ENCODE data around the gene ANKMY2. TPM values are rescaled to one million over a fixed set of nuclear protein-coding genes. Genes with fewer than 3 reads are reported as not detected.
A peak's percentile ranks its signal among the peaks of the same experiment; 100 is the strongest.

Gene ANKMY2
- total RNA-seq, 1 experiment from 2014 or later: 22.9 TPM

DNA sequence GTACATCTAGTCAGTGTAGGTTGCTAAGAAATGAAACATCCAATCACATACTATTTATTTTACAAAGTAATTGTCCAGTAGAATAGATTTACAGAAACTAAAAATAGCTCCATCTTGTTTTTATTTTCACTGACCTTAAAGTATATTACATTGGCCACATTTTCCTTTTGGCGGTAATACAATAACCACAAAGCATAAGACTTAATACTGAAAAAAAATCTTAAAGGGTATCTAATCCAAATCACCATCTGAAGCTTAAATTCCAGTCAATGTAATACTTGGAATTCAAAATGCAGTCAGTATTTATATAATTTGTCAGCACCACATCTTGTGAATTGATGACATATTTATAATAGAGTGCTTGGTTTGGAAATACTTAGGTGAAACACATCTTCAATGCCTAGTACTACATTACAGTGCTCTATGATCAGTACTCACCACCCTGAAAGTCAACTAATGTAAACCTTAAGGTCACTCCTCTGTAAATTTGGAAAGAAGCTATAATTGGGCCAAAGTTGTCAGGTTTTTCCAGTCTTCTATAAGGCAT is 8.9 kb downstream of the ANKMY2 start:
- Histone ChIP-seq H3K4me1 (replicated peaks; ENCODE audit: insufficient read depth) (peaks cover 8% of the 10 kb centered on the region), H3K9me2 (ENCODE audit: insufficient read depth) (no peaks in the 10 kb centered on the region), H3K27me3 (ENCODE audit: insufficient read depth, low read depth) (no peaks in the 10 kb centered on the region), H3K4me3 (no peak overlapping the region), H3F3A (ENCODE audit: insufficient read depth, low read depth) (0 out of 2 replicates have a peak, but pooled peaks cover 3% of the 10 kb centered on the region), H3K9me3 (ENCODE audit: insufficient read depth, low read depth) (no peaks in the 10 kb centered on the region), H3K79me2 (ENCODE audit: low read depth) (0 out of 2 replicates have a peak, but pooled peaks cover 7% of the 10 kb centered on the region), H2AFZ (no peak overlapping the region), H3K4me2 (0 out of 2 replicates have a peak overlapping the region, but pooled peaks have one; percentile 6), H3K27ac (no peak overlapping the region), H4K20me1 (ENCODE audit: insufficient read depth) (no peaks in the 10 kb centered on the region), H3K36me3 (ENCODE audit: low read depth) (peaks cover 11% of the 10 kb centered on the region; the same call in 1 of the 2 replicates)
- ChIA-PET POLR2A (ENCODE audit: unreplicated experiment) (interaction anchor here (0.6 to 0.8 kb wide), 2 partner anchors 13 to 325 kb away, joined by 5 to 12 read pairs; no protein-coding TSS in a partner anchor), CTCF (interaction anchor here (0.6 kb wide), 3 partner anchors 13 to 346 kb away, joined by 3 to 6 read pairs (median 4); no protein-coding TSS in a partner anchor)
- intact Hi-C loops (cut with micrococcal nuclease; ENCODE audit: unreplicated experiment): no loop called here
- DNase-seq: no peak
- TF ChIP-seq EZH2 (IDR thresholded peaks at IDR 0.05; ENCODE audit: low read depth): no peak
- TF ChIP-seq, protein P1, sequence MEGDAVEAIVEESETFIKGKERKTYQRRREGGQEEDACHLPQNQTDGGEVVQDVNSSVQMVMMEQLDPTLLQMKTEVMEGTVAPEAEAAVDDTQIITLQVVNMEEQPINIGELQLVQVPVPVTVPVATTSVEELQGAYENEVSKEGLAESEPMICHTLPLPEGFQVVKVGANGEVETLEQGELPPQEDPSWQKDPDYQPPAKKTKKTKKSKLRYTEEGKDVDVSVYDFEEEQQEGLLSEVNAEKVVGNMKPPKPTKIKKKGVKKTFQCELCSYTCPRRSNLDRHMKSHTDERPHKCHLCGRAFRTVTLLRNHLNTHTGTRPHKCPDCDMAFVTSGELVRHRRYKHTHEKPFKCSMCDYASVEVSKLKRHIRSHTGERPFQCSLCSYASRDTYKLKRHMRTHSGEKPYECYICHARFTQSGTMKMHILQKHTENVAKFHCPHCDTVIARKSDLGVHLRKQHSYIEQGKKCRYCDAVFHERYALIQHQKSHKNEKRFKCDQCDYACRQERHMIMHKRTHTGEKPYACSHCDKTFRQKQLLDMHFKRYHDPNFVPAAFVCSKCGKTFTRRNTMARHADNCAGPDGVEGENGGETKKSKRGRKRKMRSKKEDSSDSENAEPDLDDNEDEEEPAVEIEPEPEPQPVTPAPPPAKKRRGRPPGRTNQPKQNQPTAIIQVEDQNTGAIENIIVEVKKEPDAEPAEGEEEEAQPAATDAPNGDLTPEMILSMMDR (conservative IDR thresholded peaks at IDR 0.05): no peak
- BruUV-seq (replicated peaks): no TSS peak

GRCh38 chr7:16634271-16634738 is 11.2 kb downstream of the ANKMY2 start:
- no peak overlapping the region for H3K4me3 ChIP-seq
- ChIA-PET CTCF (interaction anchor here (0.6 kb wide), 1 partner anchor 641 kb away, joined by 3 read pairs; no protein-coding TSS in a partner anchor), POLR2A (ENCODE audit: unreplicated experiment) (no interaction called here)
- no peaks in the 10 kb centered on the region for H3K27me3 ChIP-seq (ENCODE audit: insufficient read depth, low read depth)
- no peaks in the 10 kb centered on the region for H4K20me1 ChIP-seq (ENCODE audit: insufficient read depth)
- BruUV-seq (replicated peaks): no TSS peak
- H3K27ac ChIP-seq: no peak overlapping the region
- H3K9me3 ChIP-seq (ENCODE audit: insufficient read depth, low read depth): no peaks in the 10 kb centered on the region
- H3F3A ChIP-seq (ENCODE audit: insufficient read depth, low read depth): 0 out of 2 replicates have a peak, but pooled peaks cover 3% of the 10 kb centered on the region
- no peak overlapping the region for H3K4me2 ChIP-seq
- no peak overlapping the region for H2AFZ ChIP-seq
- H3K79me2 ChIP-seq (ENCODE audit: low read depth): no peaks in the 10 kb centered on the region
- no peaks in the 10 kb centered on the region for H3K9me2 ChIP-seq (ENCODE audit: insufficient read depth)
- DNase-seq: no peak
- intact Hi-C loops (cut with micrococcal nuclease; ENCODE audit: unreplicated experiment): no loop called here
- TF ChIP-seq, protein P1 (conservative IDR thresholded peaks at IDR 0.05): no peak
- no peak for TF ChIP-seq EZH2 (IDR thresholded peaks at IDR 0.05; ENCODE audit: low read depth)
- H3K36me3 ChIP-seq (ENCODE audit: low read depth): peaks cover 11% of the 10 kb centered on the region; the same call in 1 of the 2 replicates
- peaks cover 8% of the 10 kb centered on the region for H3K4me1 ChIP-seq (replicated peaks; ENCODE audit: insufficient read depth)

GRCh38 chr7:16630654-16631053 is 14.9 kb downstream of the ANKMY2 start:
- Histone ChIP-seq H4K20me1 (ENCODE audit: insufficient read depth) (no peaks in the 10 kb centered on the region), H3K4me3 (no peak overlapping the region), H3K79me2 (ENCODE audit: low read depth) (no peaks in the 10 kb centered on the region), H3K27me3 (ENCODE audit: insufficient read depth, low read depth) (no peaks in the 10 kb centered on the region), H3K4me1 (replicated peaks; ENCODE audit: insufficient read depth) (no peaks in the 10 kb centered on the region), H3F3A (ENCODE audit: insufficient read depth, low read depth) (no peaks in the 10 kb centered on the region; the same call in 1 of the 2 replicates), H3K36me3 (ENCODE audit: low read depth) (peaks cover 12% of the 10 kb centered on the region; the same call in 1 of the 2 replicates), H3K4me2 (no peak overlapping the region), H3K9me3 (ENCODE audit: insufficient read depth, low read depth) (no peaks in the 10 kb centered on the region), H3K9me2 (ENCODE audit: insufficient read depth) (no peaks in the 10 kb centered on the region), H3K27ac (no peak overlapping the region), H2AFZ (no peak overlapping the region)
- ChIA-PET POLR2A (ENCODE audit: unreplicated experiment) (no interaction called here), CTCF (no interaction called here)
- no peak for TF ChIP-seq EZH2 (IDR thresholded peaks at IDR 0.05; ENCODE audit: low read depth)
- TF ChIP-seq, protein P1 (conservative IDR thresholded peaks at IDR 0.05): no peak
- DNase-seq: no peak
- intact Hi-C loops (cut with micrococcal nuclease; ENCODE audit: unreplicated experiment): no loop called here
- no TSS peak for BruUV-seq (replicated peaks)
